ENCODE measurements around the gene USP30.

- TF ChIP-seq CTCF (IDR thresholded peaks at IDR 0.05) (no peak), EP300 (IDR thresholded peaks at IDR 0.05) (no peak), POLR2A (IDR thresholded peaks at IDR 0.05) (no peak)
Measured at GRCh38 chr12:109092497-109093021, 40.2 kb downstream of the USP30 start.

Measured in upper lobe of left lung (tissue), 4 donors.